Hematopoietic multipotent progenitor cell (in vitro differentiated cells): ENCODE measurements around the gene RC3H2. TPM values are rescaled to one million over a fixed set of nuclear protein-coding genes. Genes with fewer than 3 reads are reported as not detected.
A peak's percentile ranks its signal among the peaks of the same experiment; 100 is the strongest.
"Not testable (repeated sequence)": the region's sequence is repeated elsewhere in the genome, so short reads cannot be mapped to it uniquely, and the experiment has no call there.

Experiments
- DNase-seq, 3 donors: peaks; one replicate each; pipeline ENCODE4 v3.0.0-alpha.2; 2011 to 2015; ENCODE audit warnings: low read depth in 2 of 3, low spot score in 2 of 3
- total RNA-seq: library from RNA; depleted of rRNA; stranded (reverse); fragments of >200 nt; gene quantifications from one replicate; pipeline ENCODE4 v1.2.3, GENCODE V29; 2012

Gene RC3H2
- total RNA-seq, 1 donor: 32.6 TPM

- DNase-seq: no peak
Measured at GRCh38 chr9:122922713-122923112, 17.6 kb upstream of the RC3H2 start.

DNA sequence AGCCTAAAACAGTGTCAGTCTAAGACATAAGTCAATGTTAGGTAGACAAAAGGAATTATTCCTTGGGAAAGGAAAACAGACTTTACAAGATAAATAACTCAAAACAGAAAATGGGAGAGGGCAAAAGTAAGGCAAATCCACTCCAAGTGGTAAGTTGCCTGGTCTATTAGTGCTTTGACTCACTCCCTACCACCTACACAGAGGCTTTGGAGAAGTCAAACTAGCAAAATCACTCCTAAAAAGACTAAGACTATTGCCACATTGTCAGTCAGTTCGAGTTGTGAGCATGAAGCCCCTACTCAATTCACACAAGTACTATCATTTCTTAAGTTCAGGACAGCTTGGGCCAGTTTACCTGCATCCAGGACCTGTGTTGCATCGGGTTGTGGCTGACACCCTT, 13.2 kb upstream of the RC3H2 start:
- DNase-seq: no peak

GRCh38 chr9:122912964-122913673, 8.0 kb upstream of the RC3H2 start, which contains the start of gene ZBTB6:
TSS of gene ZBTB6 (minus strand) at chr9:122913323. CDS start at chr9:122912072, 1,251 bp downstream.
- DNase-seq: peak; percentile 62 to 90 (median 77)

- no peak for DNase-seq
Measured at GRCh38 chr9:122912671-122912963, 7.5 kb upstream of the RC3H2 start.

GRCh38 chr9:122906122-122906521, 963 bp upstream of the RC3H2 start:
- DNase-seq: not testable (repeated sequence)

- no peak for DNase-seq
Measured at GRCh38 chr9:122904466-122904822, 715 bp downstream of the RC3H2 start.

DNA sequence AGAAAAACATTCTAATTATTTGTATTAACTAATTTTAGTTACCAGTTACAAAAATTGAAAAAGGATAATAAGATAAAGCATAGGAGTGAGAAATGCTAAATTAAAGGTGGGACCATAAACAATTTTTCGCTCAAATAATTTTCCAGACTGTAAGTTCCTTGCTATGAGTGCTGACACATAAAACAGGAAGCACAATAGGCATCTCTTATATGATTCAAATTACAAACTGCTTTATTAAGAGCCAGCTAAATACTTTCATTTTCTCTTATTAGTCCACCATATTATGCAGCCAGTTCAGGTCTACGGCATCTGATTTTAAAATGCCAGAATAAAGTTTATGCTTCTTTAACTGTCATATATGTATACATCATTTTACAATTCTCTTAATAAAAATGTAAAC, 4.4 kb downstream of the RC3H2 start:
- DNase-seq: peak in 2 of 3 donors; percentile 49 to 67

DNA sequence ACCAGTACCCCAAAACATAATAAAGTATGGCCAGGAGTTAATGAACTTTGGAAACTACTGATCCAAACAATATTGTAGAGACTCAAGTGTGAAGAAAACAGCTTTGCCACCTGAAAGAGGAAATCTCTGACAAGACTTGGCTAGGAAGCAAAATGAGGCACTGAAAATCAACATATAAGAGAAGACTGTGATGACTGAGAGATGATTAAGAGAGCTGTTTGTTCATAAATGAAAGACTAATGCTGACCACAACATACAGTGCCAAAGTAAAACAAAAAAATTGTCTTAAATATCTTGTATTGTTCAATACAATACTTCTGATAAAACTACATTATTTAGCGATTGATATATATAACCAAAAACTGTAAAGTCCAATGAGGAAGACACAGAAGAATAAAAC, 7.2 kb downstream of the RC3H2 start:
- no peak for DNase-seq

DNA sequence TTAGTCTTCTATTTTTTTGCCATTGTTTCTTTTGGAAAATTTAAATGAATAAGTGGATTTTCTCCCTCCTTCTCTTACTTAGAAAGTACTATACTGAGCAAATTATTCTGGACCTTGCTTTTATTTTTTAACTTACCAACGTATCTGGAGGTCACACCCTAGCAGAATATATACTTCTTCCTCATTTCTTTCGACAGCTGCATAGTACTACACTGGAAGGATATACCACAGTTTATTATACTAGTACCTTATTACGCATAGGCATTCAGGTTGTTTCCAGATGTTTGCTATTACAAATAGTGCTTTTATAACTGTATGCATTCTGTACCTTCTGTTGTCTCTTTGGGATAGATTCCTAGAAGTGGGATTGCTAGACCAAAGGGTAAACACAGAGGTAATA, 16.7 kb downstream of the RC3H2 start:
- DNase-seq: no peak

GRCh38 chr9:122883125-122883524, 22.0 kb downstream of the RC3H2 start:
- peak in 1 of 3 donors; percentile 31 for DNase-seq

GRCh38 chr9:122879443-122879842, 25.7 kb downstream of the RC3H2 start:
- DNase-seq: no peak

GRCh38 chr9:122875523-122875922, 29.6 kb downstream of the RC3H2 start:
- no peak for DNase-seq

GRCh38 chr9:122867276-122867675, 37.9 kb downstream of the RC3H2 start:
- DNase-seq: not testable (repeated sequence)

GRCh38 chr9:122866079-122866478, 39.1 kb downstream of the RC3H2 start:
- no peak for DNase-seq

- DNase-seq: no peak
Measured at GRCh38 chr9:122865300-122865699, 39.9 kb downstream of the RC3H2 start.

DNA sequence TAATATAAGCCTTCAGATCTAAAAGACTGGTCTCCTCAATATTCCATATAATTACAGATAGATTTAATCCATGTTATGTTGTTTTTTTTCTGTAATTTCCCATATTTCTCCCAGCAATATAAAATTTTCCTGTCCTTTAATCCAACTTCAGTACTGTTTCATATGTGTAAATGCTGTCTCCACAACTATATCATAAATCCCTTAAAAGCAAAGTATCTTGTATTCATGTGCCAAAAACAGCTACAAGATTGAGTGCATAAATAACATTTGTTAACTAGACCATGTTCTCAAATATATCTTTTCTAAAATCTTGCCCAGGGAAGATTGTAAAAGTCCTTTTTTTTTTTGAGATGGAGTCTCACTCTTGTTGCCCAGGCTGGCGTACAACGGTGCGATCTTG, 41.8 kb downstream of the RC3H2 start:
- DNase-seq: no peak

- no peak for DNase-seq
Measured at GRCh38 chr9:122860319-122861142, 44.6 kb downstream of the RC3H2 start.

DNA sequence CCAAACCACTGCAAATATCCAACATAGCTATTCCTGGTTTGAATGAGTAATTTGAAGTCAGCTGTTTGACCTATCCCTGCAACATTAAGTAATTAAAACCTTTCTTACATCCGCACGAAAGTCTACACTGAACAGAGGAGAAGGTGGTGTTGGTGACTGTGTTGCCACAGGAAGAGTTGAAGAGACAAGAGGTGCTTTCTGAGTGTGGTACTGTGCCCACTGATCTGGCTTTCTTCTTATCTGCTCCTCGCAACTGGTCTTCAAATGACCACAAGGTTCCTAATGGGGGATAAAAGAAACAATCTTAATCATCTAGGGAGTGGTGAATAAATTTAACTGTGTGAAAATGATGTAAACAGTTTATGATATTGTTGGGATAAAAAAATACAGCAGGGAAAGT, 47.3 kb downstream of the RC3H2 start:
- peak in 2 of 3 donors; percentile 36 to 69 for DNase-seq

DNA sequence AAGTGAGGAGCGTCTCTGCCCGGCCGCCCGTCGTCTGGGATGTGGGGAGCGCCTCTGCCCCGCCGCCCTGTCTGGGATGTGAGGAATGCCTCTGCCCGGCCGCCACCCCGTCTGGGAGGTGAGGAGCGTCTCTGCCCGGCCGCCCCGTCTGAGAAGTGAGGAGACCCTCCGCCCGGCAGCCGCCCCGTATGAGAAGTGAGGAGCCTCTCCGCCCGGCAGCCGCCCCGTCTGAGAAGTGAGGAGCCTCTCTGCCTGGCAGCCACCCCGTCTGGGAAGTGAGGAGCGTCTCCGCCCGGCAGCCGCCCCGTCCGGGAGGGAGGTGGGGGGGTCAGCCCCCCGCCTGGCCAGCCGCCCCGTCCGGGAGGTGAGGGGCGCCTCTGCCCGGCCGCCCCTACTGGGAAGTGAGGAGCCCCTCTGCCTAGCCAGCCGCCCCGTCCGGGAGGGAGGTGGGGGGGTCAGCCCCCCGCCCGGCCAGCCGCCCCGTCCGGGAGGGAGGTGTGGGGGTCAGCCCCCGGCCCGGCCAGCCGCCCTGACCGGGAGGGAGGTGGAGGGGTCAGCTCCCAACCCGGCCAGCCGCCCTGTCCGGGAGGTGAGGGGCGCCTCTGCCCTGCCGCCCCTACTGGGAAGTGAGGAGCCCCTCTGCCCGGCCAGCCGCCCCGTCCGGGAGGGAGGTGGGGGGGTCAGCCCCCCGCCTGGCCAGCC, 52.9 kb downstream of the RC3H2 start:
- DNase-seq: not testable (repeated sequence)

DNA sequence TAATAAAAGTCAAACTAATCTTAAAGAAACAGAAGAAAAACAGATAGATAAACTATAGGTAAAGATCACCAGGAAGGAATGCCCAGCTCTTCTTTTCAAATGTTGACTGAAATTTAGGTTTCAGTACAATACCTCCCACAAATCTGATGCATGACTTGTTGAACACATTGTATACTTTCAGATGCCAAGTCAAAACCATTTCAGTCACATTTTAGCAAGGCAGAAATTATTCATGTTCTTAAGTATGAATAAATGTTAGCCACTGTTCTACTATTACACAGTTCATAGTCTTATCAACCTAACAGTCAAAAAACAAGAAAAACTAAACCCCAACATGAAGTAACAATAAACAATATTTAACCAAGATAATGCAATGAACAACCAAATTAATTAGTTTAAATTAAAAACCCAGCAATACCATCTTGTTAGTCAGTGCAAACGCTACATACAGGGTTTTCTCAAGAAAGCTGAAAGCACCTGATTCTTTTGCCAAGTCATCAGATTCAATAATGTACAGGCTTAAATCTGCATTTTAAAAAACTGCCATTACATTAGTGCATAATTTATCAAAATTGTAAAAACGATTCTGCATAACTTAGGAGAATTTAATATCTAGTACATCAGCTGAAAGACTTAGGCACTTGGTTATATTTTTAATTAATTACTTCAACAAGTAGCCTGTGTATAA, 56.8 kb downstream of the RC3H2 start:
- DNase-seq: no peak

DNA sequence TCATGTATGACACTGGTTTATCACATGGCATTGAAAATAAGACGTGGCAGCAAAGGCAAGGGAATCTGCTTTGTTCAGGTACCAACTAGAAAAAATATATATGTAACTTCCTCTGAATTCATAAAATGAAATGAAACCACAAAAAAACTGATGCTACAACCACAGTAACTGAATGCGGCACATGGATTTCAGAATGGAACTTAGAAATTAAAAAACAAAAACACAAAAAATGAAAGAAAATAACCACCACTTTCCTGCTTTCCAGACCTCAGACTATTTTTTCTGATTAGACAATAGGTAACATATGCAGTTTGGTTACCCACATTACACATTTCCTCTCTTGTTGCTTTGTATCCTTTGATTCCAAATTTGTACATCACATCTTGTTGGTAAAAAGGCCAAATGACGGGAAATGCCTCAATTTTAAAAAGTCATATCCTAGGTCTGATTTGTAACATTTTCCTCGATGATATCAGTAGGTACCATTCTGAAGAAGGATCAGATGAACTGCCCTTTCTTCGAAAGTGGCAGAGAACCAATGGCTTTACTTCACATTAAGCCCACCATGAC, 58.7 kb downstream of the RC3H2 start:
- no peak for DNase-seq
